HL-60 (cell line): ENCODE data around the gene SLA2.

Experiments used
- CTCF ChIP-seq: IDR thresholded peaks from one replicate; pipeline ENCODE4 v1.5.1; 2011; ENCODE audit warnings: low read length, control low read depth, inconsistent platforms; ENCODE audit not compliant: insufficient read depth
- POLR2AphosphoS5 ChIP-seq: IDR thresholded peaks from 2 replicates; pipeline ENCODE4 v1.6.1; 2012; ENCODE audit warnings: low read depth

- TF ChIP-seq CTCF (no peak), POLR2AphosphoS5 (no peak)
These were observed 38.2 kb downstream of the SLA2 start for GRCh38 chr20:36607586-36608387.
